GM13976 (cell line): ENCODE results near the gene CDC14A.

ENCODE experiments used
- DNase-seq: peaks from one replicate; pipeline ENCODE4 v3.0.0; 2012; ENCODE audit warnings: low spot score
- CTCF ChIP-seq: IDR thresholded peaks from 2 replicates; pipeline ENCODE4 v1.5.1; 2012; ENCODE audit warnings: borderline replicate concordance, mild to moderate bottlenecking; ENCODE audit not compliant: insufficient read depth; ENCODE audit errors: extremely low read depth, missing control alignments, control extremely low read depth
- in situ Hi-C: fragments of 300-500 bp; cut with MboI; formaldehyde crosslinking; loops from one replicate; pipeline ENCODE4 v1.12.0; 2022; ENCODE audit warnings: low sequenced_read_pairs, mixed read lengths, inconsistent platforms; ENCODE audit not compliant: unreplicated experiment

The CDC14A gene

GRCh38 chr1:100308777-100309176 is 43.5 kb upstream of the CDC14A start:
- no peak for DNase-seq
- in situ Hi-C loops: no loop called here
- no peak for TF ChIP-seq CTCF

- TF ChIP-seq CTCF: no peak
- DNase-seq: no peak
- in situ Hi-C loops: no loop called here
These were observed 42.4 kb upstream of the CDC14A start for GRCh38 chr1:100309863-100310262.

- DNase-seq: no peak
- TF ChIP-seq CTCF: no peak
- in situ Hi-C loops: no loop called here
These were observed 38.9 kb upstream of the CDC14A start for GRCh38 chr1:100313382-100313781.

GRCh38 chr1:100316622-100317021 is 35.7 kb upstream of the CDC14A start:
- DNase-seq: no peak
- TF ChIP-seq CTCF: no peak

GRCh38 chr1:100320311-100321099 is 31.8 kb upstream of the CDC14A start:
- no peak for TF ChIP-seq CTCF
- no peak for DNase-seq
- in situ Hi-C loops: no loop called here

More at GRCh38 chr1:100316622-100317021, 35.7 kb upstream of the CDC14A start:
- in situ Hi-C loops: no loop called here

GRCh38 chr1:100321100-100321493 is 31.2 kb upstream of the CDC14A start:
- DNase-seq: no peak
- in situ Hi-C loops: no loop called here
- no peak for TF ChIP-seq CTCF
